Gastrocnemius medialis (tissue), 4 donors: ENCODE measurements around the gene NTM. TPM values are rescaled to one million over a fixed set of nuclear protein-coding genes. Genes with fewer than 3 reads are reported as not detected.

Experiments used
- ATAC-seq, 2 donors: fragments of 150-250 bp; one replicate each; pipeline ENCODE4 v1.9.1; 2016
- DNase-seq, 2 donors: peaks; one replicate each; pipeline ENCODE4 v3.0.0-alpha.2; 2019
- H3K27ac ChIP-seq, 4 donors: fragments of 200-600 bp; sonication (generic); 1 replicate in 1 of 4; 2 replicates in 3 of 4; pipeline ENCODE4 v1.5.1; 2016 to 2018; ENCODE audit warnings: mild to moderate bottlenecking in 2 of 4, moderate library complexity in 1 of 4
- H3K27me3 ChIP-seq, 3 donors: fragments of 200-600 bp; sonication (generic) in 2 of 3; 1 replicate in 1 of 3; 2 replicates in 2 of 3; pipeline versions ENCODE4 v1.5.1 to v1.6.0; 2016 to 2019; ENCODE audit warnings: mild to moderate bottlenecking in 1 of 3, moderate library complexity in 1 of 3
- H3K36me3 ChIP-seq, 2 donors: fragments of 200-600 bp; sonication (generic) in 1 of 2; one replicate each; pipeline ENCODE4 v1.5.1; 2017 to 2018
- H3K4me1 ChIP-seq, 2 donors: fragments of 200-600 bp; sonication (generic) in 1 of 2; one replicate each; pipeline ENCODE4 v1.5.1; 2016 to 2017; ENCODE audit warnings: mild to moderate bottlenecking in 2 of 2
- H3K4me3 ChIP-seq, 4 donors: fragments of 200-600 bp; sonication (generic) in 3 of 4; 1 replicate in 1 of 4; 2 replicates in 3 of 4; pipeline ENCODE4 v1.5.1; 2016 to 2019; ENCODE audit warnings: mild to moderate bottlenecking in 2 of 4
- H3K9me3 ChIP-seq, 3 donors: fragments of 200-600 bp; sonication (generic) in 2 of 3; 1 replicate in 1 of 3; 2 replicates in 2 of 3; pipeline ENCODE4 v1.5.1; 2016 to 2019
- CTCF ChIP-seq, 5 experiments: fragments of 450-650 bp in 3 of 5; fragments of 200-600 bp in 2 of 5; sonication (generic) in 2 of 5; IDR thresholded peaks in 4 of 5; conservative IDR thresholded peaks in 1 of 5; 1 replicate in 4 of 5; 2 replicates in 1 of 5; pipeline ENCODE4 v1.5.1; 2016 to 2019; ENCODE audit warnings: antibody characterized with exemption in 5 of 5, mild to moderate bottlenecking in 3 of 5, moderate library complexity in 3 of 5
- POLR2A ChIP-seq, 2 donors: fragments of 450-650 bp; IDR thresholded peaks; one replicate each; pipeline ENCODE4 v1.6.1; 2017; ENCODE audit warnings: antibody characterized with exemption in 2 of 2, mild to moderate bottlenecking in 2 of 2, moderate library complexity in 2 of 2
- in situ Hi-C, 4 donors: fragments of 200-750 bp; cut with MboI; loops; one replicate each; pipeline versions ENCODE4 v1.15.0 to v1.8.0; 2017; ENCODE audit warnings: low sequenced_read_pairs in 4 of 4
- intact Hi-C: fragments of 100-400 bp; cut with DNase I; formaldehyde crosslinking; loops from one replicate; pipeline ENCODE4 v1.15.1; 2023; ENCODE audit warnings: low total_unique reads
- total RNA-seq, 4 donors: library from RNA; depleted of rRNA; stranded (reverse); fragments of >200 nt; gene quantifications; one replicate each; pipeline versions ENCODE4 v1.1.0 to v1.2.3, GENCODE V29; 2016

NTM gene
- total RNA-seq, 4 donors from 2014 or later, result 0.69 TPM; not detected in 3

GRCh38 chr11:131430473-131431208, 60.2 kb downstream of the NTM start:
- Histone ChIP-seq H3K4me3 (no peak overlapping the region), H3K36me3 (no peaks in the 10 kb centered on the region), H3K27ac (no peak overlapping the region), H3K4me1 (no peaks in the 10 kb centered on the region), H3K9me3 (no peaks in the 10 kb centered on the region), H3K27me3 (no peaks in the 10 kb centered on the region)
- DNase-seq, result no peak
- no peak for ATAC-seq
- in situ Hi-C loops (no loop called here), intact Hi-C loops (no loop called here)
- TF ChIP-seq POLR2A (IDR thresholded peaks at IDR 0.05) (no peak), CTCF (IDR thresholded peaks at IDR 0.05 in 4 of 5, conservative IDR thresholded peaks at IDR 0.05 in 1 of 5) (no peak)

GRCh38 chr11:131441051-131441810, 70.8 kb downstream of the NTM start:
- TF ChIP-seq POLR2A (IDR thresholded peaks at IDR 0.05), result no peak
- no peak for TF ChIP-seq CTCF (IDR thresholded peaks at IDR 0.05 in 4 of 5, conservative IDR thresholded peaks at IDR 0.05 in 1 of 5)
- Histone ChIP-seq H3K4me1 (no peaks in the 10 kb centered on the region), H3K4me3 (no peak overlapping the region), H3K27ac (no peak overlapping the region), H3K27me3 (no peaks in the 10 kb centered on the region), H3K36me3 (no peaks in the 10 kb centered on the region), H3K9me3 (no peaks in the 10 kb centered on the region)
- ATAC-seq, result no peak
- in situ Hi-C loops, result no loop called here
- no peak for DNase-seq
- intact Hi-C loops, result no loop called here

GRCh38 chr11:131446590-131447275, 76.3 kb downstream of the NTM start:
- TF ChIP-seq CTCF (IDR thresholded peaks at IDR 0.05 in 4 of 5, conservative IDR thresholded peaks at IDR 0.05 in 1 of 5) (no peak), POLR2A (IDR thresholded peaks at IDR 0.05) (no peak)
- in situ Hi-C loops, result no loop called here
- H3K27me3 ChIP-seq, result no peaks in the 10 kb centered on the region
- H3K4me1 ChIP-seq, result no peaks in the 10 kb centered on the region
- no peaks in the 10 kb centered on the region for H3K9me3 ChIP-seq
- intact Hi-C loops, result no loop called here
- no peaks in the 10 kb centered on the region for H3K36me3 ChIP-seq
- ATAC-seq, result no peak
- no peak for DNase-seq
- no peak overlapping the region for H3K27ac ChIP-seq
- H3K4me3 ChIP-seq, result no peak overlapping the region

GRCh38 chr11:131447277-131447815, 76.9 kb downstream of the NTM start:
- H3K4me3 ChIP-seq, result no peak overlapping the region
- no peak overlapping the region for H3K27ac ChIP-seq
- no peak for DNase-seq
- H3K36me3 ChIP-seq, result no peaks in the 10 kb centered on the region
- no peaks in the 10 kb centered on the region for H3K4me1 ChIP-seq
- in situ Hi-C loops, result no loop called here
- TF ChIP-seq POLR2A (IDR thresholded peaks at IDR 0.05) (no peak), CTCF (IDR thresholded peaks at IDR 0.05 in 4 of 5, conservative IDR thresholded peaks at IDR 0.05 in 1 of 5) (no peak)
- no peak for ATAC-seq
- no peaks in the 10 kb centered on the region for H3K9me3 ChIP-seq
- H3K27me3 ChIP-seq, result no peaks in the 10 kb centered on the region
- intact Hi-C loops, result no loop called here
